Astrocyte (in vitro differentiated cells and primary cell): ENCODE data around the gene TRAF7. TPM values are rescaled to one million over a fixed set of nuclear protein-coding genes. Genes with fewer than 3 reads are reported as not detected.
"Not testable (repeated sequence)": the region's sequence is repeated elsewhere in the genome, so short reads cannot be mapped to it uniquely, and the experiment has no call there.

Experiments used
- DNase-seq: peaks from one replicate; pipeline ENCODE4 v3.0.0-alpha.2; 2010; ENCODE audit warnings: low read depth
- FAIRE-seq: peaks from 2 replicates; lab custom pipeline; 2011; peaks lifted over from hg19 to GRCh38; lab: Jason Lieb, UNC
- H2AFZ ChIP-seq: 2 replicates; pipeline ENCODE4 v1.6.0; 2012; ENCODE audit warnings: low read depth, low read length, inconsistent platforms
- H3K27ac ChIP-seq: 2 replicates; pipeline ENCODE4 v1.5.1; 2011; ENCODE audit warnings: low read depth, low read length, inconsistent platforms
- H3K27me3 ChIP-seq: 2 replicates; pipeline ENCODE4 v1.6.0; 2011; ENCODE audit warnings: low read length, inconsistent platforms; ENCODE audit not compliant: insufficient read depth
- H3K36me3 ChIP-seq: 2 replicates; pipeline ENCODE4 v1.5.1; 2011; ENCODE audit warnings: low read length, inconsistent platforms; ENCODE audit not compliant: insufficient read depth
- H3K4me1 ChIP-seq: 2 replicates; pipeline ENCODE4 v1.5.1; 2011; ENCODE audit warnings: low read length, inconsistent platforms; ENCODE audit not compliant: insufficient read depth
- H3K4me2 ChIP-seq: 2 replicates; pipeline ENCODE4 v1.6.0; 2012; ENCODE audit warnings: low read length, inconsistent platforms
- H3K4me3 ChIP-seq: 2 replicates; pipeline ENCODE4 v1.5.1; 2011; ENCODE audit warnings: low read depth, mild to moderate bottlenecking, low read length, inconsistent platforms; ENCODE audit not compliant: insufficient read depth
- H3K79me2 ChIP-seq: 2 replicates; pipeline ENCODE4 v1.6.0; 2012; ENCODE audit warnings: mild to moderate bottlenecking, low read length, inconsistent platforms; ENCODE audit not compliant: insufficient read depth
- H3K9ac ChIP-seq: 2 replicates; pipeline ENCODE4 v1.6.0; 2012; ENCODE audit warnings: mild to moderate bottlenecking, low read length, inconsistent platforms
- H3K9me3 ChIP-seq: 2 replicates; pipeline ENCODE4 v1.5.1; 2012; ENCODE audit warnings: low read depth, mild to moderate bottlenecking, low read length, inconsistent platforms; ENCODE audit not compliant: insufficient read depth
- H4K20me1 ChIP-seq: 2 replicates; pipeline ENCODE4 v1.6.0; 2012; ENCODE audit warnings: low read length, inconsistent platforms; ENCODE audit not compliant: insufficient read depth
- H3K27ac Mint-ChIP-seq: one replicate; pipeline ENCODE4 v1.8.0; 2021; ENCODE audit warnings: mild to moderate bottlenecking, mixed read lengths; ENCODE audit not compliant: unreplicated experiment
- H3K27me3 Mint-ChIP-seq: one replicate; pipeline ENCODE4 v1.8.0; 2021; ENCODE audit warnings: low read depth, mixed read lengths; ENCODE audit not compliant: unreplicated experiment
- H3K36me3 Mint-ChIP-seq: one replicate; pipeline ENCODE4 v1.8.0; 2021; ENCODE audit warnings: low read depth, mixed read lengths; ENCODE audit not compliant: unreplicated experiment
- H3K4me1 Mint-ChIP-seq: one replicate; pipeline ENCODE4 v1.8.0; 2021; ENCODE audit warnings: low read depth, mixed read lengths; ENCODE audit not compliant: unreplicated experiment
- H3K4me3 Mint-ChIP-seq: one replicate; pipeline ENCODE4 v1.8.0; 2021; ENCODE audit warnings: mild to moderate bottlenecking, moderate library complexity, mixed read lengths; ENCODE audit not compliant: unreplicated experiment
- H3K9me3 Mint-ChIP-seq: one replicate; pipeline ENCODE4 v1.8.0; 2021; ENCODE audit warnings: mild to moderate bottlenecking, mixed read lengths; ENCODE audit not compliant: unreplicated experiment
- CTCF ChIP-seq: IDR thresholded peaks from 2 replicates; pipeline ENCODE4 v1.5.1; 2011; ENCODE audit warnings: low read depth, mild to moderate bottlenecking, inconsistent platforms, low read length, moderate library complexity; ENCODE audit not compliant: insufficient read depth
- EZH2 ChIP-seq: IDR thresholded peaks from 2 replicates; pipeline ENCODE4 v1.6.1; 2012; ENCODE audit warnings: mild to moderate bottlenecking, low read length, inconsistent platforms; ENCODE audit not compliant: insufficient read depth
- total RNA-seq: library from RNA; stranded (reverse); gene quantifications from 2 replicates; pipeline ENCODE4 v1.2.1, GENCODE V29; 2021

The TRAF7 gene
- total RNA-seq, 1 donor from 2014 or later = 92.1 TPM

DNA sequence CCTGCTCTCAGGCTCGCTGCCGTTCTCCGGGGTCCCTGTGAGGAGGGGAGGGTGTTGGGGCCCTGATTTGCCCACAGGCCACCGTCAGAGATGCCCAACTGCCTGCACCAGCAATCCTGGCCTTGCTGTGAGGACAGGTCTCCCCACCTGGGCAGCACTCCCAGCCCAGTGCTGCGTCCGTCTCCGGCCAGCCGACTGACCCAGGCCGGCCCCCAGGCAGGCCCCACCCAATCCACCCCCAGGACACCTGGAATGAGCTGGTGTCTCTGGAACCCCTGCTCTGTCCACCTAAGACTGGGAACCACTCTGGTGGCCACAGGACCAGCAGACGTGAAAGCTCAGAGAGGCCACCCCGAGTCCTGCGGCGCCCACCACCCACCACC, 40.0 kb upstream of the TRAF7 start:
- no peak overlapping the region for H3K4me2 ChIP-seq
- TF ChIP-seq EZH2 (no peak), CTCF (no peak)
- no peaks in the 10 kb centered on the region for H3K4me1 ChIP-seq
- no peak overlapping the region for H2AFZ ChIP-seq
- DNase-seq (no peak), FAIRE-seq (no peak)
- Mint-ChIP-seq H3K27me3 (no peaks in the 10 kb centered on the region), H3K36me3 (no peaks in the 10 kb centered on the region), H3K4me1 (no peaks in the 10 kb centered on the region), H3K27ac (no peak overlapping the region), H3K4me3 (no peak overlapping the region), H3K9me3 (no peaks in the 10 kb centered on the region)
- H3K4me3 ChIP-seq = no peak overlapping the region
- H3K27me3 ChIP-seq = no peaks in the 10 kb centered on the region
- H4K20me1 ChIP-seq = peaks cover 4% of the 10 kb centered on the region
- H3K79me2 ChIP-seq = peaks cover 22% of the 10 kb centered on the region
- H3K9me3 ChIP-seq = no peaks in the 10 kb centered on the region
- H3K27ac ChIP-seq = no peak overlapping the region
- H3K9ac ChIP-seq = no peak overlapping the region
- no peaks in the 10 kb centered on the region for H3K36me3 ChIP-seq

DNA sequence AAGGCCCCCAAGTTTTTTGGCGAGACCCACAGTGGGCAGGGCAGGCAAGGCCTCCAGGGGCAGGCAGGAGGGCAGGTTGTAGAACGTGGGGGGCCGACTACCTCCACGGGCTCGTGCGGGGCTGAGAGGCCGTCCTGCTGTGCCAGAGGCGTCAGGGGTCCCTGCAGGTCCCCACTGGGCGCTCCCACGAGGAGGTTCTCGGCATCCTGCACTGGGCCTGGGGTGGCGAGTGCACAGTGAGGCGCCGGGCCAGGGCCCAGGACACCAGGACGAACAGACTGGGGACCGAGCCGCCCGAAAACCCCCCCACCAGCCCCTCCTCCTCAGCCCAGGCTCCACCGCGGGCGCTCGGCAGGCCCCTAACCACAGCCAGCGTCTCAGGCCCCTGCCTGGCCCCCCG, 39.2 kb upstream of the TRAF7 start:
- H4K20me1 ChIP-seq, H3K4me2 ChIP-seq, H3K4me3 ChIP-seq, H2AFZ ChIP-seq, H3K9me3 Mint-ChIP-seq, H3K4me1 Mint-ChIP-seq, H3K27me3 Mint-ChIP-seq, H3K4me3 Mint-ChIP-seq, H3K4me1 ChIP-seq, H3K27ac Mint-ChIP-seq, H3K36me3 Mint-ChIP-seq, H3K27me3 ChIP-seq, DNase-seq, H3K9ac ChIP-seq, FAIRE-seq, H3K9me3 ChIP-seq, H3K27ac ChIP-seq, H3K36me3 ChIP-seq: not testable (repeated sequence)
- H3K79me2 ChIP-seq = peaks cover 30% of the 10 kb centered on the region

DNA sequence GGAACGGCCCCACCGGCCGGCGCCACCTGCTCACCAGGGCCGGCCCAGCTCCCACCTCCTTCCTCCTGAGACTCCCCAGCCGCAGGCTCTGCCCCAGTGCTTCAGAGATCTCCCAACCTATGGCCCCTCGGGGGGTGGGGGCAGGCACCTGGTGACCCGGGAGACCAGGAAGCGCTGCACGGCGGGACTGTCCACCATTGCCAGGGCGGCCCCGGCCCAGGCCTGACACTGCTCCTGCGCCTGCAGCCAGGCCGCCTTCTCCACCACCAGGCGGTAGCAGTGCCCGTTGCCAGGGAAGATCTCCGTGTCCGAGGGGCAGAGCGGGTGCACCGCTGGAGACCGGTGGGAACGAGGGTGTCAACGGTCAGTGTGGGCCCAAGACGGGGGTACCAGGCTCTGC, 38.2 kb upstream of the TRAF7 start:
- H3K27me3 Mint-ChIP-seq, H3K4me1 Mint-ChIP-seq, H3K4me3 Mint-ChIP-seq, H3K36me3 ChIP-seq, H3K9me3 ChIP-seq, H2AFZ ChIP-seq, H3K27me3 ChIP-seq, H3K9ac ChIP-seq, H3K4me1 ChIP-seq, H3K4me2 ChIP-seq, FAIRE-seq, H3K9me3 Mint-ChIP-seq, H3K36me3 Mint-ChIP-seq, DNase-seq, H3K27ac Mint-ChIP-seq, H3K27ac ChIP-seq, H3K4me3 ChIP-seq: not testable (repeated sequence)
- Histone ChIP-seq H3K79me2 (peaks cover 38% of the 10 kb centered on the region), H4K20me1 (peaks cover 16% of the 10 kb centered on the region)

DNA sequence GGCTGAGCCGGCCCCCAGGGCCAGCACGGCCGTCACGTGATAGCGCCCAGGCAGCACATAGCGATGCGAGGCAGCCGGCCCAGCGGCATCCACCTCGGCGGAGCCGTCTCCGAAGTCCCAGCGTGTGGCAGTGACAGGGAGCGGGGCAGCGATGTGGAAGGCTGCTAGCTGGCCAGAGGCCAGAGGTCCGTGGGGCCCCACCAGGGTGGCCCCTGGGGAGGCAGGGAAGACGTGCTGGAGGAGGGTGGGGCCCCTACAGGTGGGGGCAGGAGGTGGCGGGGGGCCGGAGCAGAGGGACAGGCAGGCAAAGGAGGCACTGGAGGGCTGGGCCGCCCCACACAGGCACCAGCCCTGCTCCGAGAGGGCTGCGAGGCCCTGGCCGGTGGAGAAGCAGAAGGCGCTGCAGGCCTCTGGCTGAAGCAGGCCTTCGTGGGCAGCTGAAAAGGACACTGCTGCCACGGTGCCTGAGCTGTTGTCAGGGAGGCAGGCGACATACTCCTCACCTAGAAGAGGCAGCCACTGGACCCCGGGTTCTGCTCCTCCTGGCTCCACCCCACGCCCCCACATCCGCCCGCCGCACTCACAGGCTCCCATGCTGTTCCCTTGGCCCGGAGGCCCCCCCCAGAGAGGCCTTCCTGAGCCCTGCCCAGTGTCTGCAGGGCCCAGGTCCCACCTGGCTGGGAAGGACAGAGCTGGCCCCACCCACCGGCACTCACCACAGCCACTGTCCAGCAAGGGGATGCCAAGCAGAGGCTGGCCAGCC, 37.4 kb upstream of the TRAF7 start:
- not testable (repeated sequence) for DNase-seq, H3K27me3 ChIP-seq, H3K27ac ChIP-seq, H3K9me3 ChIP-seq, H3K4me3 Mint-ChIP-seq, FAIRE-seq, H3K36me3 ChIP-seq, H3K4me3 ChIP-seq, H3K4me2 ChIP-seq, H2AFZ ChIP-seq, H3K9ac ChIP-seq, H3K4me1 Mint-ChIP-seq, H3K9me3 Mint-ChIP-seq, H3K27me3 Mint-ChIP-seq, H3K36me3 Mint-ChIP-seq, H3K4me1 ChIP-seq, H3K27ac Mint-ChIP-seq
- Histone ChIP-seq H4K20me1 (peaks cover 18% of the 10 kb centered on the region), H3K79me2 (peaks cover 46% of the 10 kb centered on the region)
